Ovary (tissue), 3 donors: ENCODE data around the gene DNER.

Source experiments
- EP300 ChIP-seq: sonication (generic); formaldehyde crosslinking; IDR thresholded peaks from one replicate; pipeline ENCODE4 v1.6.1; 2017; ENCODE audit warnings: antibody characterized with exemption
- TF ChIP-seq, protein P1 (sequence below), 3 donors: fragments of 450-650 bp in 2 of 3; fragments of 200-600 bp in 1 of 3; IDR thresholded peaks; one replicate each; pipeline versions ENCODE4 v1.5.1 to v1.8.0; 2016 to 2022; ENCODE audit warnings: antibody characterized with exemption in 3 of 3, mild to moderate bottlenecking in 1 of 3
- donor health status: DM: no; HTN: no; CAD: no.

DNA sequence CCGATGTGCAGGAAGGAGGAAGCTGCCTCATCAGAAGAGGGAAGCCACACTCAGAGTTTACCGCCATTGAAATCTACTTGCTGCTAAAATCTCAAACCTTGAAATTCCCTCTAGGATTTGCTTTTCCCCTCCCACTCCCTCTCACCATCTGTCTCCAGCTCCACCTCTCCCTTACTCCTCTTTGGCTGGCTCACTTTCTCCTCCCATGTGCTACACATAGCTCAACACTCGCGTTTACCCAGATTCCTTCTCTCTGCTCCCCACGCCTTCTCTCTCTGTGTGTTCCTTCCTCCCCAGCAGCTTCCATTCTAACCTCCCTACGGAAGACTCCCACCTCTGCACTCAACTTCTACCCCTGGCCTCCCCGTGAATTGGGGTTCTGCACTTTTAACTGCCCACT is 143.1 kb downstream of the DNER start:
- TF ChIP-seq, protein P1, sequence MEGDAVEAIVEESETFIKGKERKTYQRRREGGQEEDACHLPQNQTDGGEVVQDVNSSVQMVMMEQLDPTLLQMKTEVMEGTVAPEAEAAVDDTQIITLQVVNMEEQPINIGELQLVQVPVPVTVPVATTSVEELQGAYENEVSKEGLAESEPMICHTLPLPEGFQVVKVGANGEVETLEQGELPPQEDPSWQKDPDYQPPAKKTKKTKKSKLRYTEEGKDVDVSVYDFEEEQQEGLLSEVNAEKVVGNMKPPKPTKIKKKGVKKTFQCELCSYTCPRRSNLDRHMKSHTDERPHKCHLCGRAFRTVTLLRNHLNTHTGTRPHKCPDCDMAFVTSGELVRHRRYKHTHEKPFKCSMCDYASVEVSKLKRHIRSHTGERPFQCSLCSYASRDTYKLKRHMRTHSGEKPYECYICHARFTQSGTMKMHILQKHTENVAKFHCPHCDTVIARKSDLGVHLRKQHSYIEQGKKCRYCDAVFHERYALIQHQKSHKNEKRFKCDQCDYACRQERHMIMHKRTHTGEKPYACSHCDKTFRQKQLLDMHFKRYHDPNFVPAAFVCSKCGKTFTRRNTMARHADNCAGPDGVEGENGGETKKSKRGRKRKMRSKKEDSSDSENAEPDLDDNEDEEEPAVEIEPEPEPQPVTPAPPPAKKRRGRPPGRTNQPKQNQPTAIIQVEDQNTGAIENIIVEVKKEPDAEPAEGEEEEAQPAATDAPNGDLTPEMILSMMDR (IDR thresholded peaks at IDR 0.05): no peak
- TF ChIP-seq EP300: no peak
